Calu3 (cell line): Measurements from ENCODE around the gene COL5A1. TPM values are rescaled to one million over a fixed set of nuclear protein-coding genes. Genes with fewer than 3 reads are reported as not detected.

Experiments used
- BruUV-seq: library from RNA; stranded (reverse); fragments of 400-500 nt; replicated peaks from 2 replicates; lab custom pipeline; 2021; lab: Mats Ljungman, UMichigan
- CTCF ChIA-PET: fragments of 300-600 bp; sonication (Branson Sonifier 250); formaldehyde crosslinking; loops from one replicate; lab custom pipeline; 2022; ENCODE audit warnings: antibody characterized with exemption; lab: Charles Lee
- DNase-seq: peaks from one replicate; pipeline ENCODE4 v3.0.0; 2022
- H3K27ac Mint-ChIP-seq: one replicate; pipeline ENCODE4 v1.8.0; 2022; ENCODE audit warnings: mixed read lengths; ENCODE audit not compliant: unreplicated experiment
- H3K27me3 Mint-ChIP-seq: one replicate; pipeline ENCODE4 v1.8.0; 2022; ENCODE audit warnings: mixed read lengths; ENCODE audit not compliant: unreplicated experiment
- H3K36me3 Mint-ChIP-seq: one replicate; pipeline ENCODE4 v1.8.0; 2022; ENCODE audit warnings: mild to moderate bottlenecking, moderate library complexity, mixed read lengths; ENCODE audit not compliant: insufficient read depth, unreplicated experiment
- H3K4me1 Mint-ChIP-seq: one replicate; pipeline ENCODE4 v1.8.0; 2022; ENCODE audit warnings: mild to moderate bottlenecking, low read depth, mixed read lengths; ENCODE audit not compliant: unreplicated experiment
- H3K4me3 Mint-ChIP-seq: one replicate; pipeline ENCODE4 v1.8.0; 2022; ENCODE audit warnings: mild to moderate bottlenecking, low read depth, moderate library complexity, mixed read lengths; ENCODE audit not compliant: unreplicated experiment
- H3K9me3 Mint-ChIP-seq: one replicate; pipeline ENCODE4 v1.8.0; 2022; ENCODE audit warnings: low read depth, mixed read lengths; ENCODE audit not compliant: unreplicated experiment
- CTCF ChIP-seq: fragments of 200-600 bp; IDR thresholded peaks from one replicate; pipeline ENCODE4 v1.8.0; 2022; ENCODE audit warnings: antibody characterized with exemption; ENCODE audit not compliant: unreplicated experiment
- intact Hi-C: fragments of 100-400 bp; cut with micrococcal nuclease; formaldehyde crosslinking; loops from one replicate; pipeline ENCODE4 v1.10.0; 2022; ENCODE audit not compliant: unreplicated experiment
- total RNA-seq: library from RNA; stranded (reverse); gene quantifications from 2 replicates; pipeline ENCODE4 v1.2.3, GENCODE V29; 2022

COL5A1 gene
- total RNA-seq, 1 experiment from 2014 or later = not detected

GRCh38 chr9:134655101-134655500 lies 13.5 kb downstream of the COL5A1 start:
- Mint-ChIP-seq H3K9me3 (no peaks in the 10 kb centered on the region), H3K36me3 (no peaks in the 10 kb centered on the region), H3K4me3 (no peak overlapping the region), H3K27me3 (no peaks in the 10 kb centered on the region), H3K4me1 (no peaks in the 10 kb centered on the region), H3K27ac (no peak overlapping the region)
- CTCF ChIA-PET = interaction anchor here (0.7 kb wide), 1 partner anchor 581 kb away, joined by 3 read pairs; no protein-coding TSS in a partner anchor
- BruUV-seq = no TSS peak
- intact Hi-C loops = no loop called here
- TF ChIP-seq CTCF = no peak
- DNase-seq = no peak

DNA sequence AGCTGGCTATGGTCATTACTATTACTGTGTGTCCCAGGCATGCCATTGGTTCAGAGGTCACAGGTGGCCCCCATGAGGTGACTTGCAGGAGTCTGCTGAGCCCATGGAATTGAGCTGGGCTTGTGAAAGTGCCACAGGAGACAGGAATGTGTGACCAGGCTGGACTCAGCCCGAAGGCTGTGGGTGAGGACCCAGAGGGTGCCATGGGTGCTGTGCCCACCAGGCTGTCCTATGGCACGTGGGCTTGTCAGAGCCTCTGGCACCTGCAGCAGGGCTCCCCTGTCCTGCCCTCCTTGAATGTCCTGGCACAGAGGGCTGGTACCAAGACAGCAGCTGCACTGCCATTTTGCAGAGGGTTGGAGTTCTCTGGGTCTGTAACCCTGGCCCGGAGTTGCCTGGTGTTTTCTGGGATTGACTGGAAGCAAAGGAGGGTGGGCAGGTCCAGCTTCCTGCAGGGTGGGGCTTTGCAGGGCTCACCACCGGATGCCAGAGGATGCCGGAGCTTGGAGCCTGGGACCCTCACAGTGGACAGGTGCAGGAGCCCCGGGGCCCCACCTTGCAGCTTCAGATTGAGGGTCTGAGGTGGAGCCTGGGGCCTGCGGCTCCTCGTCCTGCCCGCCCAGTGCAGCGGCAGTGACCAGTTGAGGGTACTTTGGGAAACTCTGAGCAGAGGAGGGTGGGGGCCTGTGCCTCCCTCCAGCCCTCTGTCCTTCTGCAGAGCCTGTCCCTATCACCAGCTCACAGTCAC lies 14.2 kb downstream of the COL5A1 start:
- Mint-ChIP-seq H3K9me3 (no peaks in the 10 kb centered on the region), H3K27ac (no peak overlapping the region), H3K27me3 (no peaks in the 10 kb centered on the region), H3K4me3 (no peak overlapping the region), H3K36me3 (peaks cover 2% of the 10 kb centered on the region), H3K4me1 (no peaks in the 10 kb centered on the region)
- intact Hi-C loops = no loop called here
- CTCF ChIA-PET = no interaction called here
- no peak for DNase-seq
- TF ChIP-seq CTCF = no peak
- no TSS peak for BruUV-seq

DNA sequence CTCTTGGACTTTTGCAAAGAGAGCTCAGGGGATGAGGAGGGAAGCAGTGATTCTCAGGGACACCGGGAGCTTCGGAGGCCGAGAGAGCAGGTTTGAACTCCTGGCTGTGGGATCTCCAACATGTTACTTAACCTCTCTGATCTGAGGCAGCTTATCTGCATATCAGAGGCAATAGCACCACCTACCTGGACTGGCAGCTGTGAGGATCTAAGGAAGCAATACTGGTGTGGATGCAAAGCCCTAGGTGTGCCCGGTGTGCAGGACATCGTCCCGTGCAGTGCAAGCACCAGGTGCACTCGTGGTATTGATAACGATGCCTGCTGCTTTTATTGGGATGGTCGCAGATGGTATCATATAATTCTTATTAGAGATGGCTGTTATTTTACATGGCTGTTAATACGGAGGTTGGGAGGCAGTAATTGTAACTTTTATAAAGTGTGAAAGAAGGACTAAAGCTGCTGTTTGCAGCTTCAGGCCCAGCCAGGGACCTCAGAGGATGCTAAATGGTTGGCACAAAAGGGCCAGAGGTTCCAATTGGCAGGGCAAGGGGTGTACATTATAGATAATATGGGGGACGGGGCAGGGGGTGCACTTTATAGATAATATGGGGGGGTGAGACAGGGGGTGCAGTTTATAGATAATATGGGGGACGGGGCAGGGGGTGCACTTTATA lies 14.9 kb downstream of the COL5A1 start:
- CTCF ChIA-PET = no interaction called here
- peaks cover 6% of the 10 kb centered on the region for H3K36me3 Mint-ChIP-seq
- TF ChIP-seq CTCF = no peak
- no TSS peak for BruUV-seq
- H3K9me3 Mint-ChIP-seq = no peaks in the 10 kb centered on the region
- intact Hi-C loops = no loop called here
- H3K4me3 Mint-ChIP-seq = no peak overlapping the region
- DNase-seq = no peak
- H3K27ac Mint-ChIP-seq = no peak overlapping the region
- no peaks in the 10 kb centered on the region for H3K27me3 Mint-ChIP-seq
- H3K4me1 Mint-ChIP-seq = no peaks in the 10 kb centered on the region

DNA sequence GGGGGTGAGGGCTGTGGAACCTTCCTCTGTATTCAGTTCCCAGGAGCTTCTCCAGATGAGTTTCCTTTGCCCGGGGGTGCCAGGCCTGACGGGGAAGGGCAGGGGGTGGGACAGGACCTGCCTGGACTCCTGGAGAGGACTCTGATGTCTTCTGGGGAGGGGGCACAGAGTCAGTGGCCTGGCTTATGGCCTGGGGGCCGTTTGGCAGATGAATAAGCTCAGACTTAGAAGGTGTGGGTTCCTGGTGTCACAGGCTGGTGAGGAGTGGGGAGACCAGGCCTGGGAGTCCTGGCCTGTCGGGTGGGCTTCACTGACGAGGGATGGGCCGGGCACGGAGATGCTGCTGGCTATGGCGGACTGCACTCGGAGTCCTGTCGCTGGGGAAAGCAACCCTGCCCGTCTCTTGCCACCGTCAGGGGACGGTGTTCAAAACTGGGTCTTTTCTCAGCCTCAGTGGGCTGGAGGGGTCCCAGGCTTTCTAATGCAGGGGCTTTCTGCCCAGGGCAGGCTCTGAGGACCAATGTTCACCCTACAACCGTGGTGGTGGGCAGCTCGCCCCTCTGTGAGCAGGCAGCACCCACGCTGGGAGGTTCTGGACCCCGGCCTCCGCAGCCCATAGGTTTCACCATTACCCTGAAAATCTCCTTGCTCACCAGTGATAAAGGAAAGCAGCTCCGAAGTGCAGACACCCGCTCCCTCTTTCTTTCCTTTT lies 16.2 kb downstream of the COL5A1 start:
- no peak for DNase-seq
- Mint-ChIP-seq H3K36me3 (peaks cover 6% of the 10 kb centered on the region), H3K4me1 (no peaks in the 10 kb centered on the region), H3K27me3 (no peaks in the 10 kb centered on the region), H3K9me3 (no peaks in the 10 kb centered on the region), H3K27ac (no peak overlapping the region), H3K4me3 (no peak overlapping the region)
- CTCF ChIA-PET = interaction anchor here (0.6 kb wide), 1 partner anchor 78 kb away, joined by 4 read pairs; no protein-coding TSS in a partner anchor
- TF ChIP-seq CTCF = no peak
- BruUV-seq = no TSS peak
- intact Hi-C loops = no loop called here
